HepG2 (cell line): ENCODE results near the gene LIPC. TPM values are rescaled to one million over a fixed set of nuclear protein-coding genes. Genes with fewer than 3 reads are reported as not detected.

ENCODE experiments used
- FOXA1 ChIP-seq, 2 experiments: fragments of 450-650 bp in 1 of 2; sonication (generic) in 1 of 2; formaldehyde crosslinking in 1 of 2; IDR thresholded peaks; 2 replicates each; pipeline versions ENCODE4 v1.4.0 to v1.6.1; 2016 to 2020; ENCODE audit warnings: missing genetic modification reagents in 1 of 2
- GTF2F1 ChIP-seq: fragments of 150-350 bp; IDR thresholded peaks from 2 replicates; pipeline ENCODE4 v1.6.1; 2014; ENCODE audit warnings: low read length
- MXI1 ChIP-seq: IDR thresholded peaks from 3 replicates; pipeline ENCODE4 v1.6.1; 2012; ENCODE audit warnings: low read depth, low read length, inconsistent platforms, borderline replicate concordance
- NFRKB ChIP-seq: fragments of 450-650 bp; IDR thresholded peaks from 2 replicates; pipeline ENCODE4 v1.6.1; 2017
- NR2F6 ChIP-seq, 2 experiments: IDR thresholded peaks; 2 replicates each; pipeline ENCODE4 v1.6.1; 2016; ENCODE audit warnings: antibody characterized with exemption in 1 of 2, mild to moderate bottlenecking in 1 of 2
- RXRA ChIP-seq: sonication (generic); formaldehyde crosslinking; IDR thresholded peaks from 2 replicates; pipeline ENCODE4 v1.5.1; 2020; ENCODE audit warnings: missing genetic modification reagents
- TAF1 ChIP-seq: sonication (generic); formaldehyde crosslinking; IDR thresholded peaks from 2 replicates; pipeline ENCODE4 v1.4.0; 2020; ENCODE audit warnings: missing genetic modification reagents
- ZNF18 ChIP-seq: sonication (generic); formaldehyde crosslinking; IDR thresholded peaks from 2 replicates; pipeline ENCODE4 v1.8.0; 2022; ENCODE audit warnings: mild to moderate bottlenecking, missing genetic modification reagents; ENCODE audit not compliant: insufficient replicate concordance
- ZNF256 ChIP-seq: sonication (generic); formaldehyde crosslinking; conservative IDR thresholded peaks from 2 replicates; pipeline ENCODE4 v1.4.0; 2020; ENCODE audit warnings: missing genetic modification reagents
- ZNF878 ChIP-seq: sonication (generic); formaldehyde crosslinking; IDR thresholded peaks from 2 replicates; pipeline ENCODE4 v1.8.1; 2023; ENCODE audit warnings: mild to moderate bottlenecking, missing genetic modification reagents, moderate library complexity
- polyA plus RNA-seq, 8 experiments: library from polyadenylated mRNA; depleted of rRNA in 3 of 8; stranded (reverse) in 7 of 8; unstranded in 1 of 8; fragments of >200 nt; fragmentation: Illumina TruSeq in 4 of 8; extraction: Trizol in 4 of 8; gene quantifications; 2 replicates each; pipeline versions ENCODE4 v1.2.1 to v1.2.3, GENCODE V29; 2011 to 2016; ENCODE audit warnings: low read depth in 4 of 8, missing spikeins in 1 of 8, mixed read lengths in 1 of 8; ENCODE audit not compliant: insufficient read depth in 1 of 8
- total RNA-seq, 5 experiments: library from RNA; depleted of rRNA; stranded (reverse); fragments of >200 nt; fragmentation: Illumina TruSeq; extraction: Trizol; gene quantifications; 2 replicates each; pipeline ENCODE4 v1.2.3, GENCODE V29; 2016; ENCODE audit warnings: low read depth in 1 of 5
- TF ChIP-seq, protein P1 (sequence below): sonication (generic); formaldehyde crosslinking; conservative IDR thresholded peaks from 2 replicates; pipeline ENCODE4 v1.4.0; 2020; ENCODE audit warnings: mild to moderate bottlenecking, missing genetic modification reagents, moderate library complexity
- TF ChIP-seq, protein P2 (sequence below): IDR thresholded peaks from 2 replicates; pipeline ENCODE4 v1.6.1; 2016; ENCODE audit warnings: mild to moderate bottlenecking, missing biosample characterization, missing genetic modification reagents
- TF ChIP-seq, protein P3 (sequence below): sonication (generic); formaldehyde crosslinking; IDR thresholded peaks from 2 replicates; pipeline ENCODE4 v1.5.0; 2020; ENCODE audit warnings: mild to moderate bottlenecking, missing genetic modification reagents
- TF ChIP-seq, protein P4 (sequence below): sonication (generic); formaldehyde crosslinking; IDR thresholded peaks from 2 replicates; pipeline ENCODE4 v1.5.1; 2020; ENCODE audit warnings: missing genetic modification reagents, mild to moderate bottlenecking, borderline replicate concordance
- TF ChIP-seq, protein P5 (sequence below): sonication (generic); formaldehyde crosslinking; IDR thresholded peaks from 2 replicates; pipeline ENCODE4 v1.5.0; 2020; ENCODE audit warnings: mild to moderate bottlenecking, missing genetic modification reagents

LIPC gene
- total and polyA plus RNA-seq, 2 of the 13 experiments (the other 11 are each of a cell fraction or from before 2014, with no cell fraction given), result 26.0 to 38.0 TPM

GRCh38 chr15:58467722-58468423 lies 36.1 kb downstream of the LIPC start (continued):
- TF ChIP-seq, protein P1, sequence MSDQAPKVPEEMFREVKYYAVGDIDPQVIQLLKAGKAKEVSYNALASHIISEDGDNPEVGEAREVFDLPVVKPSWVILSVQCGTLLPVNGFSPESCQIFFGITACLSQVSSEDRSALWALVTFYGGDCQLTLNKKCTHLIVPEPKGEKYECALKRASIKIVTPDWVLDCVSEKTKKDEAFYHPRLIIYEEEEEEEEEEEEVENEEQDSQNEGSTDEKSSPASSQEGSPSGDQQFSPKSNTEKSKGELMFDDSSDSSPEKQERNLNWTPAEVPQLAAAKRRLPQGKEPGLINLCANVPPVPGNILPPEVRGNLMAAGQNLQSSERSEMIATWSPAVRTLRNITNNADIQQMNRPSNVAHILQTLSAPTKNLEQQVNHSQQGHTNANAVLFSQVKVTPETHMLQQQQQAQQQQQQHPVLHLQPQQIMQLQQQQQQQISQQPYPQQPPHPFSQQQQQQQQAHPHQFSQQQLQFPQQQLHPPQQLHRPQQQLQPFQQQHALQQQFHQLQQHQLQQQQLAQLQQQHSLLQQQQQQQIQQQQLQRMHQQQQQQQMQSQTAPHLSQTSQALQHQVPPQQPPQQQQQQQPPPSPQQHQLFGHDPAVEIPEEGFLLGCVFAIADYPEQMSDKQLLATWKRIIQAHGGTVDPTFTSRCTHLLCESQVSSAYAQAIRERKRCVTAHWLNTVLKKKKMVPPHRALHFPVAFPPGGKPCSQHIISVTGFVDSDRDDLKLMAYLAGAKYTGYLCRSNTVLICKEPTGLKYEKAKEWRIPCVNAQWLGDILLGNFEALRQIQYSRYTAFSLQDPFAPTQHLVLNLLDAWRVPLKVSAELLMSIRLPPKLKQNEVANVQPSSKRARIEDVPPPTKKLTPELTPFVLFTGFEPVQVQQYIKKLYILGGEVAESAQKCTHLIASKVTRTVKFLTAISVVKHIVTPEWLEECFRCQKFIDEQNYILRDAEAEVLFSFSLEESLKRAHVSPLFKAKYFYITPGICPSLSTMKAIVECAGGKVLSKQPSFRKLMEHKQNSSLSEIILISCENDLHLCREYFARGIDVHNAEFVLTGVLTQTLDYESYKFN (CRISPR knock-in tag), result peak; percentile 73
- TF ChIP-seq, protein P2, sequence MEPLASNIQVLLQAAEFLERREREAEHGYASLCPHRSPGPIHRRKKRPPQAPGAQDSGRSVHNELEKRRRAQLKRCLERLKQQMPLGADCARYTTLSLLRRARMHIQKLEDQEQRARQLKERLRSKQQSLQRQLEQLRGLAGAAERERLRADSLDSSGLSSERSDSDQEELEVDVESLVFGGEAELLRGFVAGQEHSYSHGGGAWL, result no peak
- TF ChIP-seq, protein P3, sequence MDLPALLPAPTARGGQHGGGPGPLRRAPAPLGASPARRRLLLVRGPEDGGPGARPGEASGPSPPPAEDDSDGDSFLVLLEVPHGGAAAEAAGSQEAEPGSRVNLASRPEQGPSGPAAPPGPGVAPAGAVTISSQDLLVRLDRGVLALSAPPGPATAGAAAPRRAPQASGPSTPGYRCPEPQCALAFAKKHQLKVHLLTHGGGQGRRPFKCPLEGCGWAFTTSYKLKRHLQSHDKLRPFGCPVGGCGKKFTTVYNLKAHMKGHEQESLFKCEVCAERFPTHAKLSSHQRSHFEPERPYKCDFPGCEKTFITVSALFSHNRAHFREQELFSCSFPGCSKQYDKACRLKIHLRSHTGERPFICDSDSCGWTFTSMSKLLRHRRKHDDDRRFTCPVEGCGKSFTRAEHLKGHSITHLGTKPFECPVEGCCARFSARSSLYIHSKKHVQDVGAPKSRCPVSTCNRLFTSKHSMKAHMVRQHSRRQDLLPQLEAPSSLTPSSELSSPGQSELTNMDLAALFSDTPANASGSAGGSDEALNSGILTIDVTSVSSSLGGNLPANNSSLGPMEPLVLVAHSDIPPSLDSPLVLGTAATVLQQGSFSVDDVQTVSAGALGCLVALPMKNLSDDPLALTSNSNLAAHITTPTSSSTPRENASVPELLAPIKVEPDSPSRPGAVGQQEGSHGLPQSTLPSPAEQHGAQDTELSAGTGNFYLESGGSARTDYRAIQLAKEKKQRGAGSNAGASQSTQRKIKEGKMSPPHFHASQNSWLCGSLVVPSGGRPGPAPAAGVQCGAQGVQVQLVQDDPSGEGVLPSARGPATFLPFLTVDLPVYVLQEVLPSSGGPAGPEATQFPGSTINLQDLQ (CRISPR knock-in tag), result no peak
- TF ChIP-seq FOXA1 (IDR thresholded peaks at IDR 0.05), result no peak
- TF ChIP-seq FOXA1 (CRISPR knock-in tag; IDR thresholded peaks at IDR 0.05), result 0 out of 2 replicates have a peak, but pooled peaks have one; percentile 15
- TF ChIP-seq MXI1, result no peak
- no peak for TF ChIP-seq ZNF256
- TF ChIP-seq TAF1 (CRISPR knock-in tag), result no peak; the same call in 1 of the 2 replicates
- TF ChIP-seq RXRA (CRISPR knock-in tag), result peak; percentile 64; the same call in 1 of the 2 replicates
- TF ChIP-seq, protein P4, sequence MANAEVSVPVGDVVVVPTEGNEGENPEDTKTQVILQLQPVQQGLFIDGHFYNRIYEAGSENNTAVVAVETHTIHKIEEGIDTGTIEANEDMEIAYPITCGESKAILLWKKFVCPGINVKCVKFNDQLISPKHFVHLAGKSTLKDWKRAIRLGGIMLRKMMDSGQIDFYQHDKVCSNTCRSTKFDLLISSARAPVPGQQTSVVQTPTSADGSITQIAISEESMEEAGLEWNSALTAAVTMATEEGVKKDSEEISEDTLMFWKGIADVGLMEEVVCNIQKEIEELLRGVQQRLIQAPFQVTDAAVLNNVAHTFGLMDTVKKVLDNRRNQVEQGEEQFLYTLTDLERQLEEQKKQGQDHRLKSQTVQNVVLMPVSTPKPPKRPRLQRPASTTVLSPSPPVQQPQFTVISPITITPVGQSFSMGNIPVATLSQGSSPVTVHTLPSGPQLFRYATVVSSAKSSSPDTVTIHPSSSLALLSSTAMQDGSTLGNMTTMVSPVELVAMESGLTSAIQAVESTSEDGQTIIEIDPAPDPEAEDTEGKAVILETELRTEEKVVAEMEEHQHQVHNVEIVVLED, result no peak
- peak; percentile 73 for TF ChIP-seq NR2F6 (IDR thresholded peaks at IDR 0.05)
- peak; percentile 29 for TF ChIP-seq NR2F6 (CRISPR knock-in tag; IDR thresholded peaks at IDR 0.05)
- TF ChIP-seq ZNF878 (CRISPR knock-in tag), result 0 out of 2 replicates have a peak, but pooled peaks have one; percentile 13
- no peak for TF ChIP-seq NFRKB
- TF ChIP-seq ZNF18, result no peak
- TF ChIP-seq GTF2F1, result no peak
- TF ChIP-seq, protein P5, sequence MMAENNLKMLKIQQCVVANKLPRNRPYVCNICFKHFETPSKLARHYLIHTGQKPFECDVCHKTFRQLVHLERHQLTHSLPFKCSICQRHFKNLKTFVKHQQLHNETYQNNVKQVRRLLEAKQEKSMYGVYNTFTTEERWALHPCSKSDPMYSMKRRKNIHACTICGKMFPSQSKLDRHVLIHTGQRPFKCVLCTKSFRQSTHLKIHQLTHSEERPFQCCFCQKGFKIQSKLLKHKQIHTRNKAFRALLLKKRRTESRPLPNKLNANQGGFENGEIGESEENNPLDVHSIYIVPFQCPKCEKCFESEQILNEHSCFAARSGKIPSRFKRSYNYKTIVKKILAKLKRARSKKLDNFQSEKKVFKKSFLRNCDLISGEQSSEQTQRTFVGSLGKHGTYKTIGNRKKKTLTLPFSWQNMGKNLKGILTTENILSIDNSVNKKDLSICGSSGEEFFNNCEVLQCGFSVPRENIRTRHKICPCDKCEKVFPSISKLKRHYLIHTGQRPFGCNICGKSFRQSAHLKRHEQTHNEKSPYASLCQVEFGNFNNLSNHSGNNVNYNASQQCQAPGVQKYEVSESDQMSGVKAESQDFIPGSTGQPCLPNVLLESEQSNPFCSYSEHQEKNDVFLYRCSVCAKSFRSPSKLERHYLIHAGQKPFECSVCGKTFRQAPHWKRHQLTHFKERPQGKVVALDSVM (CRISPR knock-in tag), result 0 out of 2 replicates have a peak, but pooled peaks have one; percentile 24
